Nephron progenitor cell (in vitro differentiated cells): ENCODE data around the gene MN1.
A peak's percentile ranks its signal among the peaks of the same experiment; 100 is the strongest.

Experiments used
- DNase-seq: peaks from one replicate; pipeline ENCODE4 v3.0.0; 2021
- H3K27ac Mint-ChIP-seq: 2 replicates; pipeline ENCODE4 v1.8.0; 2021; ENCODE audit warnings: mild to moderate bottlenecking, moderate library complexity, mixed read lengths
- H3K27me3 Mint-ChIP-seq: 2 replicates; pipeline ENCODE4 v1.8.0; 2021; ENCODE audit warnings: mild to moderate bottlenecking, low read depth, mixed read lengths; ENCODE audit not compliant: poor library complexity
- H3K36me3 Mint-ChIP-seq: 2 replicates; pipeline ENCODE4 v1.8.0; 2021; ENCODE audit warnings: low read depth, mixed read lengths
- H3K4me1 Mint-ChIP-seq: 2 replicates; pipeline ENCODE4 v1.8.0; 2021; ENCODE audit warnings: mixed read lengths
- H3K4me3 Mint-ChIP-seq: 2 replicates; pipeline ENCODE4 v1.8.0; 2021; ENCODE audit warnings: mild to moderate bottlenecking, moderate library complexity, mixed read lengths
- H3K9me3 Mint-ChIP-seq: 2 replicates; pipeline ENCODE4 v1.8.0; 2021; ENCODE audit warnings: mild to moderate bottlenecking, moderate library complexity, mixed read lengths
- CTCF ChIP-seq: fragments of 200-600 bp; sonication (generic); IDR thresholded peaks from 2 replicates; pipeline ENCODE4 v1.5.0; 2021; ENCODE audit warnings: antibody characterized with exemption

The MN1 gene

GRCh38 chr22:27775087-27775698 is 26.4 kb downstream of the MN1 start:
- no peak for DNase-seq
- H3K4me3 Mint-ChIP-seq, result peak overlapping the region; percentile 78
- peaks cover 10% of the 10 kb centered on the region for H3K27me3 Mint-ChIP-seq
- no peak overlapping the region for H3K27ac Mint-ChIP-seq
- peaks cover 55% of the 10 kb centered on the region for H3K4me1 Mint-ChIP-seq
- H3K36me3 Mint-ChIP-seq, result no peaks in the 10 kb centered on the region
- no peaks in the 10 kb centered on the region for H3K9me3 Mint-ChIP-seq
- TF ChIP-seq CTCF, result no peak

GRCh38 chr22:27774200-27774599 is 27.4 kb downstream of the MN1 start:
- no peak for DNase-seq
- Mint-ChIP-seq H3K4me1 (peaks cover 56% of the 10 kb centered on the region), H3K27ac (no peak overlapping the region), H3K27me3 (peaks cover 16% of the 10 kb centered on the region), H3K36me3 (no peaks in the 10 kb centered on the region), H3K4me3 (no peak overlapping the region), H3K9me3 (no peaks in the 10 kb centered on the region)
- no peak for TF ChIP-seq CTCF

GRCh38 chr22:27772984-27773498 is 28.5 kb downstream of the MN1 start:
- Mint-ChIP-seq H3K36me3 (no peaks in the 10 kb centered on the region), H3K4me1 (peaks cover 48% of the 10 kb centered on the region), H3K4me3 (no peak overlapping the region), H3K27me3 (peaks cover 21% of the 10 kb centered on the region), H3K27ac (no peak overlapping the region), H3K9me3 (no peaks in the 10 kb centered on the region)
- TF ChIP-seq CTCF, result no peak
- no peak for DNase-seq

- H3K4me3 Mint-ChIP-seq, result no peak overlapping the region
- H3K9me3 Mint-ChIP-seq, result no peaks in the 10 kb centered on the region
- peaks cover 24% of the 10 kb centered on the region for H3K27me3 Mint-ChIP-seq
- peaks cover 42% of the 10 kb centered on the region for H3K4me1 Mint-ChIP-seq
- peak overlapping the region; percentile 44 for H3K27ac Mint-ChIP-seq
- H3K36me3 Mint-ChIP-seq, result no peaks in the 10 kb centered on the region
- no peak for DNase-seq
- no peak for TF ChIP-seq CTCF
Measured at GRCh38 chr22:27772081-27772983, 29.2 kb downstream of the MN1 start.

- Mint-ChIP-seq H3K4me3 (no peak overlapping the region), H3K4me1 (peaks cover 35% of the 10 kb centered on the region)
- no peak for DNase-seq
Measured at GRCh38 chr22:27771637-27772036, 29.9 kb downstream of the MN1 start.

More at GRCh38 chr22:27771637-27772036, 29.9 kb downstream of the MN1 start:
- peaks cover 24% of the 10 kb centered on the region for H3K27me3 Mint-ChIP-seq
- no peaks in the 10 kb centered on the region for H3K9me3 Mint-ChIP-seq
- no peak for TF ChIP-seq CTCF
- H3K36me3 Mint-ChIP-seq, result peaks cover 4% of the 10 kb centered on the region
- H3K27ac Mint-ChIP-seq, result no peak overlapping the region
